ENCODE data around the gene DUS1L.

The DUS1L gene

GRCh38 chr17:82065638-82066303, at the start of gene DUS1L:
Gene DUS1L (minus strand): TSS chr17:82065804. CDS start chr17:82065059, 745 bp downstream.
- DNase-seq, result peak; percentile 10

- DNase-seq, result no peak
These were observed 49.3 kb upstream of the DUS1L start for GRCh38 chr17:82114872-82115271.

GRCh38 chr17:82114447-82114846, 48.8 kb upstream of the DUS1L start:
- DNase-seq, result no peak

DNA sequence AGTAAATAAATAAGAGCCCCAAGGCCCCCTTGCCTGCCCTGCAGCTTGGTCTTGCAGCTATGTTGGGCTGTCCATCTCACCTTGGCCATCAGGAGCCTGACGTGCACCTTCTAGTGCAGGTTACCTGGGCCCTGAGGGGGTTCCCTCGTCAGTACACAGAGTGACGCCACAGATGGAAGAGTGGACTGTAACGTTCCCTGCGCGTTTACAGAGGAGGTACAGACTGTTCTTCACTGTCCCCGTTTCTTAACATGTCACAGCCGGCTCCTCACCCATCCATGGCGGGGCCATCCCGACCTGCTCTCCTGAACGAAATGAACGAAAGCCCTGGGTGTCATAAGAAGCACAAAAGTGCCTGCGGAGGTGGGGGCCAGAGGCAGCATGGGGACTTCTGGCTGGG, 48.3 kb upstream of the DUS1L start:
- DNase-seq, result no peak

- no peak for DNase-seq
These were observed 47.8 kb upstream of the DUS1L start for GRCh38 chr17:82113422-82113821.

GRCh38 chr17:82112914-82113311, 47.3 kb upstream of the DUS1L start:
- no peak for DNase-seq

GRCh38 chr17:82112181-82112913, 46.7 kb upstream of the DUS1L start:
- no peak for DNase-seq

DNA sequence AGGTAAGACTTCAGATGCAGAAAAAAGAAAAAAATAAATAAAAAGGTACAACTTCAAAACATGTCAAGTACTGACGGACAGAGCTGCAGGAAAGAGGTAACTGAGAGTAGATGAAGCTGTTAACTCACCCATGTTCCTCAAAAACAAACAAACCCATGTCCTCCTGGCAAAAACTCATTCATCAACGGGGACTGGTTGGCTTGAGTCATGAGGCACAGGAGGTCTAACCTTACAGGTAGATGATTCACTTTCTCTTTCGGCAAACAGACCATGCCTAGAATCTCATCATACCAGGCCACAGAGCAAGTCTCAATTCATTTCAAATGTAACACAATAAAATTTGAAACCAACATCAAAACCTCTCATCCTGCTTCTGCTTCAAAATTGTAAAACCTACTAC, 44.7 kb upstream of the DUS1L start:
- peak; percentile 29 for DNase-seq

- no peak for DNase-seq
These were observed 43.4 kb upstream of the DUS1L start for GRCh38 chr17:82108961-82109475.

GRCh38 chr17:82108496-82108945, 42.9 kb upstream of the DUS1L start:
- DNase-seq, result no peak

GRCh38 chr17:82108038-82108437, 42.4 kb upstream of the DUS1L start:
- DNase-seq, result no peak

GRCh38 chr17:82107341-82107860, 41.8 kb upstream of the DUS1L start:
- no peak for DNase-seq

- no peak for DNase-seq
These were observed 41.2 kb upstream of the DUS1L start for GRCh38 chr17:82106688-82107305.

DNA sequence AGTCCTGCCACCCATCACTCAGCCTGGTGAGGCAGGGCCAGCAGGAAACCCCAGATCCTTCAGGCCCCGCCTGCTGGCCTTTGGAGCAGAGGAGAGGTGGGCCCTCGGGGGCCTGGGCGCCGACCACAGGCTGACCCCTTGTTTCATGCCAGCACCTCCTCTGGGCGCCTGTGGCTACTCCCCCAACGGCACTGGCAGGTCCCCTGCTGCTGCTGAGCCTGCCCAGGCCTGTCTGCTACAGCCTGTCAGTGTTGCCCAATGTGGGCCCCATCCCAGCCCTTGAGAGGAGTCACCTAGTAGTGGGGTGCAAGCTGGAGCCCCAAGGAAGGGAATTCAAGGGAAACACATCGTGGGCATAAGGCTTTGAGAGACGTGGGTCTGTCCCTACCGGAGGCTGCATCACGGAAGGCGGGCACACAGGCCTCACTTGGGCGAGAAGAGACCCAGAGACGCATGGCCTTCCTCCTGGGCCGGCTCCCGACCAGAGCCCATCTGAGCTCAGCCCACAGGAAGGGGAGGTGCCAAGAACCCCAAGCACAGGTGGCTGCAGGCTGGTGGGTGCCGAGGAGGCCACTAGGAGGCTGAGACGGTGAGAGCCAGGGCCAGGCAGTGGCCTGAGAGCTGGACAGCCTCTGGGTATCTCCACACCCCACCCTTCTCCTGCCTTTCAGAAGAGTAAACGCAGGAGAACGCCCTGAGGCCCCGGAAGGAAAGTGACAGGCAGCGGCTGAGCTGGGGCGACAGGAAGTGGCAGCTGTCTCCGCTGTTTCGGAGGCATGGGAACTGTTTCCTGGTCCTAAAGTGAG, 40.5 kb upstream of the DUS1L start:
- DNase-seq, result peak; percentile 87

- no peak for DNase-seq
These were observed 39.8 kb upstream of the DUS1L start for GRCh38 chr17:82105417-82105881.

- DNase-seq, result no peak
These were observed 39.3 kb upstream of the DUS1L start for GRCh38 chr17:82104797-82105416.

DNA sequence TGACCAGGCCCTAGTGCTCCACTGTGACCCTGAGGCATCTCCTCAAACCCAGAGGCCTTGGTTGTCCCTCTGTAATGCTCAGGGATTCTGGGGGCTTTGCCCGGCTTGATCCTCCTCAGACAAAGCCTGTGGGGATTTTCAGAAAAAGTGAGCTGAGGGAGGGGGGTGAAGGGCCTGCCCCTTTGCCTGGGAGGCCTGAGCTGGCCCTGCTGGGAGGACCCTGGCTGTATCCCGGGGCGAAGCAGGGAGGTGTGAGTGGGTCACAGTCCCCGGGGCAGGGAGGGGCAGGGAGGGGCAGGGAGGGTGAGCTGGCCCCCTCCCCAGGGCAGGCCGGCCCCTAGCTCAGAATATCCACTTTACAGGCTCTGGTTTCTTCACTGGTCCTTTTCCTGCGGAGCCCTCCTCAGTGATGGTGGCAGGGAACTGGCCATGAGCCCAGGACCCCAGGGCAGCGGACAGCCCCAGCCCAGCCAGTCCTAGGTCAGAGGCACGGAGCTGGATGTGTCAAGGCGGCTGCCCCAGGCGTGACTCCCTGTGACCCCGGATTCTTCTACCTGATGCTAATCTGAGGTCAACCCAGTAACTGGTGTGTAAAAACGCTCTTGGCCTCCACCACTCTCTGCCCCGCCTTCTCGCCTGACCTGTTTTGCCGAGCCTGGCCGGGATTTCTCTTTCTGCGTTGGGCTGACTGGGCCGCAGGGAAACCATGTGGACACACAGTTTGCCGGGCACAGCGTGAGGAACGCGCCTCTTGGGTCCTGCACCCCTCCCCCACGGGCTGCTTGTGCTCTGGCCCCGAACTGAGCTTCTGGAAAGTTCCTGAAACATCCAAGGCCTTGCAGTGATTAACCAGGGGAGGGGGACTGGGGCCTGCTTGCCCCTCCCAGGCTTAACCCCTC, 38.2 kb upstream of the DUS1L start:
- DNase-seq, result no peak

- no peak for DNase-seq
These were observed 36.4 kb upstream of the DUS1L start for GRCh38 chr17:82101767-82102679.

DNA sequence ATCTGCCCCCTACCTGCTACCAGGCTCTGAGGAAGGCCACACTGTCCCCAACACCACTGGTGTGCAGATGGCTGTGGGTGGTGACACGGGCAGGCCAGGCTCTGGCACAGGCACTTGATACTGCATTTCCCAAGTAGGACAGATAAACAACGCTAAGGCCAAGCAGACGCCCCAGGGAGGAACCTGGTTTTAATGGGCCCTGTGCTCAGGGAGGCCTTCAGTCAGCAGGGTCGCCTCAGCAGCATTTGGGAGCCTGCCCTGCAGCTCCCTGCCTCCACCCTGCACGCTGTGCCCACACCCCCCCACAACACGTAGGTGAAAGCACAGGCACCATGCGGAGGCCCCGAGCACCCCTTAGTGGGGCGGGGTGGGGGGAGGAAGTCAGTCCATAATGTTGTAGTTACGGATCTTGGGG, 35.7 kb upstream of the DUS1L start:
- no peak for DNase-seq

All from NCI-H510A treated with DMSO at 0.1 percent for 48 hours (cell line).